H9 (cell line): Measurements from ENCODE around the gene TRA2B. TPM values are rescaled to one million over a fixed set of nuclear protein-coding genes. Genes with fewer than 3 reads are reported as not detected.

Source experiments
- DNase-seq: peaks from one replicate; pipeline ENCODE4 v3.0.0-alpha.2; 2017
- H2AFZ ChIP-seq: one replicate; pipeline ENCODE4 v1.6.1; 2013; ENCODE audit warnings: mild to moderate bottlenecking, low read length, control low read depth, moderate library complexity
- H2AK5ac ChIP-seq: 2 replicates; pipeline ENCODE4 v1.6.1; 2013; ENCODE audit warnings: low read length, control low read depth, mixed read lengths; ENCODE audit not compliant: insufficient read length
- H2BK120ac ChIP-seq: one replicate; pipeline ENCODE4 v1.6.1; 2013; ENCODE audit warnings: low read depth, mild to moderate bottlenecking, low read length, control low read depth, inconsistent platforms; ENCODE audit not compliant: poor library complexity, severe bottlenecking
- H2BK12ac ChIP-seq: 2 replicates; pipeline ENCODE4 v1.6.1; 2013; ENCODE audit warnings: low read length, control low read depth, mixed read lengths, low read depth; ENCODE audit not compliant: insufficient read length
- H2BK15ac ChIP-seq: 2 replicates; pipeline ENCODE4 v1.6.1; 2013; ENCODE audit warnings: low read depth, low read length, control low read depth
- H2BK20ac ChIP-seq: one replicate; pipeline ENCODE4 v1.6.1; 2013; ENCODE audit warnings: low read depth, mild to moderate bottlenecking, low read length, control low read depth, inconsistent platforms; ENCODE audit not compliant: poor library complexity, severe bottlenecking
- H2BK5ac ChIP-seq: 2 replicates; pipeline ENCODE4 v1.6.1; 2013; ENCODE audit warnings: low read length, control low read depth, mixed read lengths; ENCODE audit not compliant: insufficient read length
- H3K14ac ChIP-seq: 2 replicates; pipeline ENCODE4 v1.6.1; 2013; ENCODE audit warnings: low read length, control low read depth; ENCODE audit not compliant: insufficient read depth
- H3K18ac ChIP-seq: 2 replicates; pipeline ENCODE4 v1.6.1; 2013; ENCODE audit warnings: low read depth, mild to moderate bottlenecking, mixed read lengths, low read length, control low read depth; ENCODE audit not compliant: insufficient read length
- H3K23ac ChIP-seq: 2 replicates; pipeline ENCODE4 v1.6.1; 2013; ENCODE audit warnings: low read length, control low read depth, mixed read lengths, low read depth; ENCODE audit not compliant: insufficient read length
- H3K23me2 ChIP-seq: 2 replicates; pipeline ENCODE4 v1.6.1; 2013; ENCODE audit warnings: low read depth, mild to moderate bottlenecking, mixed read lengths, low read length, control low read depth; ENCODE audit not compliant: insufficient read length, poor library complexity, severe bottlenecking
- H3K27ac ChIP-seq: 2 replicates; pipeline ENCODE4 v1.5.1; 2013; ENCODE audit warnings: low read length, control low read depth, mixed read lengths, low read depth; ENCODE audit not compliant: insufficient read length
- H3K27me3 ChIP-seq: 2 replicates; pipeline ENCODE4 v1.6.1; 2013; ENCODE audit warnings: low read length, control low read depth, inconsistent platforms; ENCODE audit not compliant: insufficient read depth
- H3K4ac ChIP-seq: 2 replicates; pipeline ENCODE4 v1.6.1; 2013; ENCODE audit warnings: low read depth, mild to moderate bottlenecking, control low read depth, inconsistent platforms, low read length, moderate library complexity
- H3K4me1 ChIP-seq: 2 replicates; pipeline ENCODE4 v1.6.1; 2013; ENCODE audit warnings: low read length, control low read depth, inconsistent platforms; ENCODE audit not compliant: insufficient read depth
- H3K4me2 ChIP-seq: 2 replicates; pipeline ENCODE4 v1.6.1; 2013; ENCODE audit warnings: low read length, control low read depth, mixed read lengths; ENCODE audit not compliant: insufficient read length, insufficient read depth
- H3K56ac ChIP-seq: 2 replicates; pipeline ENCODE4 v1.6.1; 2013; ENCODE audit warnings: low read depth, mild to moderate bottlenecking, mixed read lengths, low read length, control low read depth; ENCODE audit not compliant: insufficient read length
- H3K79me1 ChIP-seq: 2 replicates; pipeline ENCODE4 v1.6.1; 2013; ENCODE audit warnings: low read depth, mild to moderate bottlenecking, moderate library complexity, low read length, control low read depth, inconsistent platforms; ENCODE audit not compliant: insufficient read depth, poor library complexity, severe bottlenecking
- H3K79me2 ChIP-seq: 2 replicates; pipeline ENCODE4 v1.6.1; 2013; ENCODE audit warnings: low read length, control low read depth, inconsistent platforms; ENCODE audit not compliant: insufficient read depth
- H3K9ac ChIP-seq: 2 replicates; pipeline ENCODE4 v1.6.1; 2013; ENCODE audit warnings: low read length, control low read depth, mixed read lengths; ENCODE audit not compliant: insufficient read length; ENCODE audit errors: extremely low read depth
- H3K9me3 ChIP-seq: one replicate; pipeline ENCODE4 v1.6.1; 2013; ENCODE audit warnings: low read depth, low read length, inconsistent platforms; ENCODE audit not compliant: control insufficient read depth
- H3T11ph ChIP-seq: one replicate; pipeline ENCODE4 v1.6.1; 2013; ENCODE audit warnings: mild to moderate bottlenecking, low read length, control low read depth, inconsistent platforms
- H4K20me1 ChIP-seq: one replicate; pipeline ENCODE4 v1.6.1; 2013; ENCODE audit not compliant: control insufficient read depth, insufficient read length, insufficient read depth
- H4K5ac ChIP-seq: 2 replicates; pipeline ENCODE4 v1.6.1; 2013; ENCODE audit warnings: low read depth, mild to moderate bottlenecking, mixed read lengths, low read length, control low read depth; ENCODE audit not compliant: insufficient read length
- H4K8ac ChIP-seq: replicated peaks from 2 replicates; pipeline ENCODE4 v1.6.1; 2013; ENCODE audit warnings: low read length, control low read depth, mixed read lengths, low read depth; ENCODE audit not compliant: insufficient read length
- H4K91ac ChIP-seq: 2 replicates; pipeline ENCODE4 v1.6.1; 2013; ENCODE audit warnings: low read depth, mild to moderate bottlenecking, moderate library complexity, mixed read lengths, low read length, control low read depth; ENCODE audit not compliant: insufficient read length
- H3K27ac Mint-ChIP-seq, 3 experiments: 2 replicates in 2 of 3; 3 replicates in 1 of 3; pipeline ENCODE4 v1.8.0; 2020 to 2021; ENCODE audit warnings: mixed read lengths in 3 of 3, mild to moderate bottlenecking in 1 of 3, moderate library complexity in 1 of 3
- H3K27me3 Mint-ChIP-seq: 2 replicates; pipeline ENCODE4 v1.8.0; 2021; ENCODE audit warnings: low read depth, mild to moderate bottlenecking, moderate library complexity, mixed read lengths
- H3K36me3 Mint-ChIP-seq, 3 experiments: 2 replicates in 2 of 3; 3 replicates in 1 of 3; pipeline ENCODE4 v1.8.0; 2020 to 2021; ENCODE audit warnings: low read depth in 3 of 3, mixed read lengths in 3 of 3; ENCODE audit not compliant: insufficient read depth in 1 of 3
- H3K4me1 Mint-ChIP-seq, 2 experiments: 2 replicates each; pipeline ENCODE4 v1.8.0; 2020; ENCODE audit warnings: mixed read lengths in 2 of 2
- H3K4me3 Mint-ChIP-seq, 2 experiments: 2 replicates in 1 of 2; 3 replicates in 1 of 2; pipeline ENCODE4 v1.8.0; 2020 to 2021; ENCODE audit warnings: mild to moderate bottlenecking in 2 of 2, mixed read lengths in 2 of 2, moderate library complexity in 1 of 2
- H3K9me3 Mint-ChIP-seq, 2 experiments: 2 replicates in 1 of 2; 3 replicates in 1 of 2; pipeline ENCODE4 v1.8.0; 2020; ENCODE audit warnings: mild to moderate bottlenecking in 2 of 2, mixed read lengths in 2 of 2, moderate library complexity in 1 of 2
- WGBS: extraction: QIAGEN DNeasy Blood & Tissue Kit; methylation state at CpG from one replicate; pipeline ENCODE4 v1.1.7; 2013; ENCODE audit warnings: missing lambda C conversion rate, low lambda C conversion rate, mixed read lengths; ENCODE audit not compliant: insufficient read length; ENCODE audit errors: extremely low coverage; 5-methylcytosine and 5-hydroxymethylcytosine counted together
- total RNA-seq: library from RNA; stranded (reverse); gene quantifications from 2 replicates; pipeline ENCODE4 v1.2.1, GENCODE V29; 2021
- TF ChIP-seq, protein P1 (sequence below): fragments of 200-600 bp; sonication (generic); conservative IDR thresholded peaks from 3 replicates; pipeline ENCODE4 v1.8.0; 2021; ENCODE audit warnings: antibody characterized with exemption, mild to moderate bottlenecking

The TRA2B gene
- total RNA-seq, 1 experiment from 2014 or later, result 344 TPM

DNA sequence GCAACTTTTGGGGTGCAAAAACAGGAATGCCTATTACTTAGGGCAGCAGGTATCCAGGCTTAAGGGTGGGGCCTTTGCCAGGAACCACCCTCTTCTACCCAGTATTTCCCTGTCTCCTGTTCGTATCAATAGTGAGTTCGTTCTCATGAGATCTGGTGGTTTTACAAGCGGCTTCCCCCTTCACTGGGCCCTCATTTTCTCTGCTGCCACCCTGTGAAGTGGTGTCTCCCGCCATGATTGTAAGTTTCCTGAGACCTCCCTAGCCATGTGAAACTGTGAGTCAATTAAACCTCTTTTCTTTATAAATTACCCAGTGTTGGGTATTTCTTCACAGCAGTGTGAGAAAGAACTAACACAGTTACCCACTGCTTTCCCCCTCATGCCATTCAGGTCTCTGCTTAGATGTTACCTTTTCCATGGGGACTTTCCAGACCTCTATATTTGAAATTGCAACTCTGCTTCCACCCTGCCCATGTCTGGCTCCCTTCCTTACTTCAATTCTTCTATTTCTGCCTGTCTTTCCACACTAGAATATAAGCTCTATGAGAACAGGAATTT, 23.9 kb upstream of the TRA2B start:
- no peak overlapping the region for H2BK20ac ChIP-seq
- H3K14ac ChIP-seq, result no peak overlapping the region
- H4K5ac ChIP-seq, result no peak overlapping the region
- H3K27me3 ChIP-seq, result no peaks in the 10 kb centered on the region
- no CpG with 5 or more reads among the region's 4 CpGs for WGBS
- H3K79me2 ChIP-seq, result no peaks in the 10 kb centered on the region
- H3K4me2 ChIP-seq, result no peak overlapping the region
- peaks cover 3% of the 10 kb centered on the region; the same call in 1 of the 2 replicates for H3K27me3 Mint-ChIP-seq
- no peak overlapping the region for H2BK5ac ChIP-seq
- no peak overlapping the region for H4K91ac ChIP-seq
- peaks cover 3 to 8% of the 10 kb centered on the region in 2 experiments; a peak in 4 of 5 replicates for H3K9me3 Mint-ChIP-seq
- H3K27ac Mint-ChIP-seq, result no peak overlapping the region
- H3K9ac ChIP-seq, result no peak overlapping the region
- no peaks in the 10 kb centered on the region for H3K23me2 ChIP-seq
- no peak overlapping the region for H2BK15ac ChIP-seq
- H3K23ac ChIP-seq, result no peak overlapping the region
- no peak overlapping the region for H2AK5ac ChIP-seq
- TF ChIP-seq, protein P1, sequence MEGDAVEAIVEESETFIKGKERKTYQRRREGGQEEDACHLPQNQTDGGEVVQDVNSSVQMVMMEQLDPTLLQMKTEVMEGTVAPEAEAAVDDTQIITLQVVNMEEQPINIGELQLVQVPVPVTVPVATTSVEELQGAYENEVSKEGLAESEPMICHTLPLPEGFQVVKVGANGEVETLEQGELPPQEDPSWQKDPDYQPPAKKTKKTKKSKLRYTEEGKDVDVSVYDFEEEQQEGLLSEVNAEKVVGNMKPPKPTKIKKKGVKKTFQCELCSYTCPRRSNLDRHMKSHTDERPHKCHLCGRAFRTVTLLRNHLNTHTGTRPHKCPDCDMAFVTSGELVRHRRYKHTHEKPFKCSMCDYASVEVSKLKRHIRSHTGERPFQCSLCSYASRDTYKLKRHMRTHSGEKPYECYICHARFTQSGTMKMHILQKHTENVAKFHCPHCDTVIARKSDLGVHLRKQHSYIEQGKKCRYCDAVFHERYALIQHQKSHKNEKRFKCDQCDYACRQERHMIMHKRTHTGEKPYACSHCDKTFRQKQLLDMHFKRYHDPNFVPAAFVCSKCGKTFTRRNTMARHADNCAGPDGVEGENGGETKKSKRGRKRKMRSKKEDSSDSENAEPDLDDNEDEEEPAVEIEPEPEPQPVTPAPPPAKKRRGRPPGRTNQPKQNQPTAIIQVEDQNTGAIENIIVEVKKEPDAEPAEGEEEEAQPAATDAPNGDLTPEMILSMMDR, result no peak
- H3K79me1 ChIP-seq, result no peaks in the 10 kb centered on the region
- no peak for DNase-seq
- H3K18ac ChIP-seq, result no peak overlapping the region
- H2AFZ ChIP-seq, result no peak overlapping the region
- H3K4me1 ChIP-seq, result no peaks in the 10 kb centered on the region; the same call in 1 of the 2 replicates
- H3K9me3 ChIP-seq, result no peaks in the 10 kb centered on the region
- H3K4me1 Mint-ChIP-seq, result no peaks in the 10 kb centered on the region; a peak in 1 of 4 replicates
- no peaks in the 10 kb centered on the region for H4K20me1 ChIP-seq
- no peak overlapping the region for H3K4me3 Mint-ChIP-seq
- H3K4ac ChIP-seq, result no peak overlapping the region
- H3K27ac ChIP-seq, result no peak overlapping the region
- no peak overlapping the region for H2BK12ac ChIP-seq
- H2BK120ac ChIP-seq, result no peak overlapping the region
- H3T11ph ChIP-seq, result no peak overlapping the region
- no peak overlapping the region for H3K56ac ChIP-seq
- H3K36me3 Mint-ChIP-seq, result no peaks in the 10 kb centered on the region
- no peak overlapping the region for H4K8ac ChIP-seq
